Smooth muscle cell (in vitro differentiated cells): Measurements from ENCODE around the gene PTEN. TPM values are rescaled to one million over a fixed set of nuclear protein-coding genes. Genes with fewer than 3 reads are reported as not detected.

Experiments used
- DNase-seq: peaks from one replicate; lab custom pipeline; 2025; ENCODE audit not compliant: unreplicated experiment; lab: John Stamatoyannopoulos, UW
- H2AFZ ChIP-seq: fragments of 200-600 bp; sonication (generic); 2 replicates; pipeline ENCODE4 v1.6.0; 2016; ENCODE audit warnings: antibody characterized with exemption, low read depth, mild to moderate bottlenecking
- H3F3A ChIP-seq: fragments of 200-600 bp; sonication (generic); 2 replicates; pipeline ENCODE4 v1.6.0; 2017; ENCODE audit warnings: antibody characterized with exemption, low read depth
- H3K27ac ChIP-seq: fragments of 200-600 bp; sonication (generic); 2 replicates; pipeline ENCODE4 v1.5.1; 2016; ENCODE audit warnings: low read depth, mild to moderate bottlenecking
- H3K27me3 ChIP-seq: fragments of 200-600 bp; sonication (generic); 2 replicates; pipeline ENCODE4 v1.6.1; 2016; ENCODE audit warnings: low read depth, mild to moderate bottlenecking
- H3K36me3 ChIP-seq: fragments of 200-600 bp; sonication (generic); 2 replicates; pipeline ENCODE4 v1.5.1; 2016; ENCODE audit warnings: low read depth
- H3K4me1 ChIP-seq: fragments of 200-600 bp; sonication (generic); 2 replicates; pipeline ENCODE4 v1.5.1; 2016; ENCODE audit warnings: low read depth
- H3K4me2 ChIP-seq: fragments of 200-600 bp; sonication (generic); 2 replicates; pipeline ENCODE4 v1.6.0; 2016; ENCODE audit warnings: mild to moderate bottlenecking
- H3K4me3 ChIP-seq: fragments of 200-600 bp; sonication (generic); 2 replicates; pipeline ENCODE4 v1.5.1; 2016; ENCODE audit warnings: mild to moderate bottlenecking
- H3K79me2 ChIP-seq: fragments of 200-600 bp; sonication (generic); 2 replicates; pipeline ENCODE4 v1.6.0; 2016; ENCODE audit warnings: low read depth, mild to moderate bottlenecking
- H3K9ac ChIP-seq: fragments of 200-600 bp; sonication (generic); 2 replicates; pipeline ENCODE4 v1.6.0; 2016; ENCODE audit warnings: low read depth
- H3K9me3 ChIP-seq: fragments of 200-600 bp; sonication (generic); replicated peaks from 2 replicates; pipeline ENCODE4 v1.5.1; 2016; ENCODE audit warnings: low read depth
- H4K20me1 ChIP-seq: fragments of 200-600 bp; sonication (generic); 2 replicates; pipeline ENCODE4 v1.6.0; 2016; ENCODE audit warnings: low read depth
- WGBS: methylation state at CpG from one replicate; pipeline ENCODE4 v1.1.7; 2016; ENCODE audit warnings: low lambda C conversion rate; 5-methylcytosine and 5-hydroxymethylcytosine counted together
- polyA plus RNA-seq: library from polyadenylated mRNA; unstranded; fragments of >200 nt; fragmentation: Nextera tagmentation; extraction: Ambion mirVana; gene quantifications from 2 replicates; pipeline ENCODE4 v1.2.1, GENCODE V29; 2016
- total RNA-seq: library from RNA; depleted of rRNA; stranded (reverse); fragments of >200 nt; gene quantifications from 2 replicates; pipeline ENCODE4 v1.2.3, GENCODE V29; 2014
- TF ChIP-seq, protein P1 (sequence below): fragments of 200-600 bp; sonication (generic); IDR thresholded peaks from 2 replicates; pipeline ENCODE4 v1.5.1; 2017; ENCODE audit warnings: borderline replicate concordance, mild to moderate bottlenecking, antibody characterized with exemption; ENCODE audit not compliant: insufficient read depth, poor library complexity, severe bottlenecking

Gene PTEN
- total and polyA plus RNA-seq, 2 experiments from 2014 or later: 30.6 to 78.3 TPM

DNA sequence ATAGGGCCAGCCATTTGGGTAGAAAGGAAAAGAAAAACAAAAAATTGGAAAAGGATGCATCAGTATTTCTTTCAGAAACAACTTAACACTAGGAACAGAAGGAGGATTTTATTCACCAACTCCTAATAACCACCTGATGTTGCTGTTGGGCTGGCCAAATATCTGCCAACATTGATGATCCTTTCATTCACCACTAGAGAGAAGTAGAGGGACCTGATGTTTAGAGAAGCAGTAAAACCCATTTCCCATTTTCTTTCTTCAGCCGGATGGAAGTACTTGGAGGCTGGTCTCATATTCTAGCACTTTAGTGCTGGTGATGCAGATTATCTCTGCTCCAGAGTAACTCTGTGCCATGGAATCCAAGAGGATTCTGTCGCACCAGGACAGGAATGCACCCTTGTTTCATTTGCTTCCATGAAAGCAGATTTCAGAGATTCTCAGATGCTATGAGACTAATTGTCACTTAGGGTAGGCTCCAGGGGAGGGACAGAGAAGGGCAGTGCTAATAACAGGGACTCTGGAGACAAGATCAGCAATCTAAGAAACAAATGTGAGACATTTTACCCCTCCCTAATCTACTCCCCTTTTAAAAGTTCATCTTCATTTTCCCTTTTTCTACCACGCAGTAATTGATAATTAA lies 3.1 kb upstream of the PTEN start:
- TF ChIP-seq, protein P1, sequence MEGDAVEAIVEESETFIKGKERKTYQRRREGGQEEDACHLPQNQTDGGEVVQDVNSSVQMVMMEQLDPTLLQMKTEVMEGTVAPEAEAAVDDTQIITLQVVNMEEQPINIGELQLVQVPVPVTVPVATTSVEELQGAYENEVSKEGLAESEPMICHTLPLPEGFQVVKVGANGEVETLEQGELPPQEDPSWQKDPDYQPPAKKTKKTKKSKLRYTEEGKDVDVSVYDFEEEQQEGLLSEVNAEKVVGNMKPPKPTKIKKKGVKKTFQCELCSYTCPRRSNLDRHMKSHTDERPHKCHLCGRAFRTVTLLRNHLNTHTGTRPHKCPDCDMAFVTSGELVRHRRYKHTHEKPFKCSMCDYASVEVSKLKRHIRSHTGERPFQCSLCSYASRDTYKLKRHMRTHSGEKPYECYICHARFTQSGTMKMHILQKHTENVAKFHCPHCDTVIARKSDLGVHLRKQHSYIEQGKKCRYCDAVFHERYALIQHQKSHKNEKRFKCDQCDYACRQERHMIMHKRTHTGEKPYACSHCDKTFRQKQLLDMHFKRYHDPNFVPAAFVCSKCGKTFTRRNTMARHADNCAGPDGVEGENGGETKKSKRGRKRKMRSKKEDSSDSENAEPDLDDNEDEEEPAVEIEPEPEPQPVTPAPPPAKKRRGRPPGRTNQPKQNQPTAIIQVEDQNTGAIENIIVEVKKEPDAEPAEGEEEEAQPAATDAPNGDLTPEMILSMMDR: peak; percentile 38
- no peak overlapping the region for H3K27ac ChIP-seq
- H3F3A ChIP-seq: peaks cover 14% of the 10 kb centered on the region
- H4K20me1 ChIP-seq: peaks cover 11% of the 10 kb centered on the region
- no peak overlapping the region for H2AFZ ChIP-seq
- H3K4me3 ChIP-seq: no peak overlapping the region
- peaks cover 11% of the 10 kb centered on the region for H3K79me2 ChIP-seq
- no peak overlapping the region for H3K9ac ChIP-seq
- no peak overlapping the region for H3K4me2 ChIP-seq
- no peaks in the 10 kb centered on the region for H3K27me3 ChIP-seq
- no peaks in the 10 kb centered on the region for H3K36me3 ChIP-seq
- H3K9me3 ChIP-seq: no peaks in the 10 kb centered on the region
- H3K4me1 ChIP-seq: no peaks in the 10 kb centered on the region
- WGBS: 52% methylated on average over 3 of the region's 3 CpGs
- DNase-seq: no peak

DNA sequence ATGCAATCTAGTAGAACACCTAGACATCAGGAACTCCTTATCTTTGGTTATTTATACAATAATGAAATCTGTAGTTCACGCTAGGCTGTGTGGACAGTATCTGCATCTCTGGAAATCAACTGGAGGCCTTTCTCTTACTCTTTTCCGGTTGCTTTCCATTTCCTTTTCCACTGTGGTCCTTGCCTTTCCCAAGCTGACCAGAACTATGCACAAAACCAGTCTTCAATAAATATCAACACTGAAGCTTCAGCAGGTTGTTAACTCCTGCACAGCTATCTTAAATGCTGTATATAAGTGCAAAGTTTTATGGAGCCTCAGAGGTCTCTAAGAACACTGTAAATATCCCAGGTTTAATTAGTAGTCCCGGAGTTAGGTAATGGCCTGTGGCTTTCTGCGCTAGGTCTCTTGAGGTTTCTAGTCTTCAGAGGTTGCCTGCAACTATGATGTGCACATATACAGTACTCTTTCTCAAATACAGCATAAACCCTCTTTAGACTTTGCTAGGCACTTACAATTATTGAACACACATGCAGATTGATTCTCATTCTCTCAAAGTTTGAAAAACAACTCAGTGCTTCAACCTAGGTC lies 2.5 kb upstream of the PTEN start:
- peak overlapping the region; percentile 13 for H3K27ac ChIP-seq
- DNase-seq: no peak
- WGBS: 70% methylated on average over 4 of the region's 4 CpGs

GRCh38 chr10:87861566-87861952 lies 1.9 kb upstream of the PTEN start:
- DNase-seq: peak; percentile 54

More for the DNA sequence above, 2.5 kb upstream of the PTEN start:
- TF ChIP-seq, protein P1: no peak
- peaks cover 17% of the 10 kb centered on the region for H4K20me1 ChIP-seq
- H3K4me3 ChIP-seq: peak overlapping the region; percentile 89
- H3K27me3 ChIP-seq: no peaks in the 10 kb centered on the region
- H3K4me1 ChIP-seq: no peaks in the 10 kb centered on the region
- H2AFZ ChIP-seq: no peak overlapping the region
- no peaks in the 10 kb centered on the region for H3K9me3 ChIP-seq
- H3K9ac ChIP-seq: no peak overlapping the region
- peak overlapping the region; percentile 92 for H3K4me2 ChIP-seq
- H3K36me3 ChIP-seq: no peaks in the 10 kb centered on the region
- peaks cover 18% of the 10 kb centered on the region for H3K79me2 ChIP-seq
- H3F3A ChIP-seq: peaks cover 14% of the 10 kb centered on the region

More at GRCh38 chr10:87861566-87861952, 1.9 kb upstream of the PTEN start:
- Histone ChIP-seq H3K36me3 (no peaks in the 10 kb centered on the region), H3F3A (peaks cover 14% of the 10 kb centered on the region), H3K79me2 (peaks cover 24% of the 10 kb centered on the region), H3K27ac (peak overlapping the region; percentile 67), H2AFZ (peak overlapping the region; percentile 89), H3K9ac (no peak overlapping the region), H3K4me3 (peak overlapping the region; percentile 89), H3K27me3 (no peaks in the 10 kb centered on the region), H3K9me3 (no peaks in the 10 kb centered on the region), H3K4me2 (peak overlapping the region; percentile 92), H3K4me1 (peaks cover 4% of the 10 kb centered on the region), H4K20me1 (peaks cover 24% of the 10 kb centered on the region)
- WGBS: 4% methylated on average over 16 of the region's 16 CpGs
- TF ChIP-seq, protein P1: peak; percentile 13
